ENCODE measurements around the gene SEC14L1. TPM values are rescaled to one million over a fixed set of nuclear protein-coding genes. Genes with fewer than 3 reads are reported as not detected.

SEC14L1 gene
- total RNA-seq, 1 experiment from 2014 or later = 25.8 TPM

GRCh38 chr17:77165577-77165976 is 24.8 kb downstream of the SEC14L1 start:
- Mint-ChIP-seq H3K9me3 (ENCODE audit: unreplicated experiment) (peaks cover 8% of the 10 kb centered on the region), H3K27me3 (ENCODE audit: insufficient read depth, unreplicated experiment) (no peaks in the 10 kb centered on the region), H3K36me3 (ENCODE audit: insufficient read depth, unreplicated experiment) (peaks cover 6% of the 10 kb centered on the region), H3K27ac (ENCODE audit: low read depth, unreplicated experiment) (no peak overlapping the region), H3K4me3 (ENCODE audit: unreplicated experiment) (no peak overlapping the region), H3K4me1 (ENCODE audit: insufficient read depth, unreplicated experiment) (no peaks in the 10 kb centered on the region)
- BruUV-seq (replicated peaks) = no TSS peak
- CTCF ChIA-PET = interaction anchor here (0.7 kb wide), 1 partner anchor 132 kb away, joined by 4 read pairs; no protein-coding TSS in a partner anchor
- intact Hi-C loops (cut with micrococcal nuclease) = no loop called here
- POLR2A ChIA-PET = no interaction called here
- no peak for DNase-seq (ENCODE audit: unreplicated experiment)
- TF ChIP-seq CTCF (IDR thresholded peaks at IDR 0.05; ENCODE audit: unreplicated experiment) = no peak

GRCh38 chr17:77167472-77168306 is 26.9 kb downstream of the SEC14L1 start:
- DNase-seq (ENCODE audit: unreplicated experiment) = no peak
- Mint-ChIP-seq H3K36me3 (ENCODE audit: insufficient read depth, unreplicated experiment) (peaks cover 6% of the 10 kb centered on the region), H3K27me3 (ENCODE audit: insufficient read depth, unreplicated experiment) (no peaks in the 10 kb centered on the region), H3K27ac (ENCODE audit: low read depth, unreplicated experiment) (no peak overlapping the region), H3K4me1 (ENCODE audit: insufficient read depth, unreplicated experiment) (no peaks in the 10 kb centered on the region), H3K9me3 (ENCODE audit: unreplicated experiment) (peaks cover 15% of the 10 kb centered on the region), H3K4me3 (ENCODE audit: unreplicated experiment) (no peak overlapping the region)
- TF ChIP-seq CTCF (IDR thresholded peaks at IDR 0.05; ENCODE audit: unreplicated experiment) = no peak
- intact Hi-C loops (cut with micrococcal nuclease) = no loop called here
- POLR2A ChIA-PET = no interaction called here
- BruUV-seq (replicated peaks) = no TSS peak
- CTCF ChIA-PET = interaction anchor here (0.6 to 1.2 kb wide), 2 partner anchors 81 to 1878 kb away, joined by 3 to 6 read pairs; partner anchors contain the start of gene SLC25A19

GRCh38 chr17:77173104-77173503 is 32.3 kb downstream of the SEC14L1 start:
- BruUV-seq (replicated peaks) = no TSS peak
- TF ChIP-seq CTCF (IDR thresholded peaks at IDR 0.05; ENCODE audit: unreplicated experiment) = no peak
- ChIA-PET POLR2A (interaction anchor here (0.8 kb wide), 1 partner anchor 93 kb away, joined by 3 read pairs; no protein-coding TSS in a partner anchor), CTCF (no interaction called here)
- intact Hi-C loops (cut with micrococcal nuclease) = no loop called here
- Mint-ChIP-seq H3K9me3 (ENCODE audit: unreplicated experiment) (peaks cover 19% of the 10 kb centered on the region), H3K27ac (ENCODE audit: low read depth, unreplicated experiment) (no peak overlapping the region), H3K4me3 (ENCODE audit: unreplicated experiment) (no peak overlapping the region), H3K36me3 (ENCODE audit: insufficient read depth, unreplicated experiment) (peaks cover 6% of the 10 kb centered on the region), H3K4me1 (ENCODE audit: insufficient read depth, unreplicated experiment) (no peaks in the 10 kb centered on the region), H3K27me3 (ENCODE audit: insufficient read depth, unreplicated experiment) (no peaks in the 10 kb centered on the region)
- no peak for DNase-seq (ENCODE audit: unreplicated experiment)

GRCh38 chr17:77174928-77175661 is 34.3 kb downstream of the SEC14L1 start:
- no peak overlapping the region for H3K27ac Mint-ChIP-seq (ENCODE audit: low read depth, unreplicated experiment)
- TF ChIP-seq CTCF (IDR thresholded peaks at IDR 0.05; ENCODE audit: unreplicated experiment) = no peak
- BruUV-seq (replicated peaks) = no TSS peak
- H3K4me1 Mint-ChIP-seq (ENCODE audit: insufficient read depth, unreplicated experiment) = no peaks in the 10 kb centered on the region
- no peaks in the 10 kb centered on the region for H3K27me3 Mint-ChIP-seq (ENCODE audit: insufficient read depth, unreplicated experiment)
- no peak overlapping the region for H3K4me3 Mint-ChIP-seq (ENCODE audit: unreplicated experiment)
- ChIA-PET CTCF (no interaction called here), POLR2A (no interaction called here)
- H3K9me3 Mint-ChIP-seq (ENCODE audit: unreplicated experiment) = peaks cover 19% of the 10 kb centered on the region
- no peaks in the 10 kb centered on the region for H3K36me3 Mint-ChIP-seq (ENCODE audit: insufficient read depth, unreplicated experiment)
- no peak for DNase-seq (ENCODE audit: unreplicated experiment)
- intact Hi-C loops (cut with micrococcal nuclease) = no loop called here

All from MCF 10A (cell line).